ENCODE results near the gene INTS14.

DNA sequence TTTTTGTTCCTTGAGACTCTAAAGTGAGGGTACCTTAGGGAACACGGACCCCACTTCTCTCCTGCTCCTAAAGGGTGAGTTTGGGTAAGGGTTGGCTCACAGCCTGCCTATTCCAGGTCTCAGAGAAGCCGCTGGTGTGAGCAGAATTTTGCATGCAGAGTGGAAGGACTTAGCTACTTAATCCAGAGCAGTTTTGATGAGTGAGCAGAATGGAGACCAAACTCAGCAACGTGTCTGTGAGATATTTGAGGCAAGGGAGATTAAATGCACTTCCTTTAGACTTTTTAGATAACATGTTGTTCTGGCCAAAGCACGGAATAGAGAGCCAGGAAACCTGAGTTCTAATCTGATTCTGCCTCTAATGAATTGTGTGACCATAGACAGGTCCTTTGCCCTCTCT is 15.9 kb upstream of the INTS14 start:
- TF ChIP-seq, protein P1, sequence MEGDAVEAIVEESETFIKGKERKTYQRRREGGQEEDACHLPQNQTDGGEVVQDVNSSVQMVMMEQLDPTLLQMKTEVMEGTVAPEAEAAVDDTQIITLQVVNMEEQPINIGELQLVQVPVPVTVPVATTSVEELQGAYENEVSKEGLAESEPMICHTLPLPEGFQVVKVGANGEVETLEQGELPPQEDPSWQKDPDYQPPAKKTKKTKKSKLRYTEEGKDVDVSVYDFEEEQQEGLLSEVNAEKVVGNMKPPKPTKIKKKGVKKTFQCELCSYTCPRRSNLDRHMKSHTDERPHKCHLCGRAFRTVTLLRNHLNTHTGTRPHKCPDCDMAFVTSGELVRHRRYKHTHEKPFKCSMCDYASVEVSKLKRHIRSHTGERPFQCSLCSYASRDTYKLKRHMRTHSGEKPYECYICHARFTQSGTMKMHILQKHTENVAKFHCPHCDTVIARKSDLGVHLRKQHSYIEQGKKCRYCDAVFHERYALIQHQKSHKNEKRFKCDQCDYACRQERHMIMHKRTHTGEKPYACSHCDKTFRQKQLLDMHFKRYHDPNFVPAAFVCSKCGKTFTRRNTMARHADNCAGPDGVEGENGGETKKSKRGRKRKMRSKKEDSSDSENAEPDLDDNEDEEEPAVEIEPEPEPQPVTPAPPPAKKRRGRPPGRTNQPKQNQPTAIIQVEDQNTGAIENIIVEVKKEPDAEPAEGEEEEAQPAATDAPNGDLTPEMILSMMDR (IDR thresholded peaks at IDR 0.05; ENCODE audit: poor library complexity) = no peak
- TF ChIP-seq EZH2 (IDR thresholded peaks at IDR 0.05; ENCODE audit: borderline replicate concordance) = no peak

Measured in hepatocyte (in vitro differentiated cells).